Measurements from ENCODE around the gene TRIM54. TPM values are rescaled to one million over a fixed set of nuclear protein-coding genes. Genes with fewer than 3 reads are reported as not detected.

TRIM54 gene
- total RNA-seq, 4 donors from 2014 or later, result 219 to 554 (median 427) TPM

DNA sequence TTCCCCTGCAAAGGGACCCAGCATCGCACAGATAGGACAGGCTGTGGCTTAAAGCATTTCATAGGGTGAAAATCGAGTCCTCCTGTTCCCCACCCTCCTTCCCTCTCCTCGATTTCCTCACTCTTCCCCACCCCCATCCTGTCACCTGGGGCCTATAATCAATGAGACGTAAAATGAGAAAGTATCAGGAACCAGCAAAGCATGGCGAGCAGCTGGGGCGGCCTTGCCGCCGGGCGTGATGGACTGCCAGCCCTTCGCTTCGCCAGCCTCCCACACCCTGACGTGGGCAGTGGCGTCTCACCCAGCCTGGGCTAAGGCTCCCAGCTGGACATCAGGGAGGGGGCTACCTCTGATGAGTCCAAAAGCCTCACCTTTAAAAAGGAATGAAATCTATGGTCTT is 30.5 kb upstream of the TRIM54 start:
- H3K27me3 ChIP-seq, result no peaks in the 10 kb centered on the region
- H3K36me3 ChIP-seq, result no peaks in the 10 kb centered on the region
- H3K27ac ChIP-seq, result no peak overlapping the region
- ATAC-seq (no peak), DNase-seq (no peak)
- in situ Hi-C loops (cut with MboI; ENCODE audit: low sequenced_read_pairs in 4 of 4) (no loop called here), intact Hi-C loops (cut with DNase I; ENCODE audit: low total_unique reads) (no loop called here)
- no peak for TF ChIP-seq POLR2A (IDR thresholded peaks at IDR 0.05)
- TF ChIP-seq, protein P1, sequence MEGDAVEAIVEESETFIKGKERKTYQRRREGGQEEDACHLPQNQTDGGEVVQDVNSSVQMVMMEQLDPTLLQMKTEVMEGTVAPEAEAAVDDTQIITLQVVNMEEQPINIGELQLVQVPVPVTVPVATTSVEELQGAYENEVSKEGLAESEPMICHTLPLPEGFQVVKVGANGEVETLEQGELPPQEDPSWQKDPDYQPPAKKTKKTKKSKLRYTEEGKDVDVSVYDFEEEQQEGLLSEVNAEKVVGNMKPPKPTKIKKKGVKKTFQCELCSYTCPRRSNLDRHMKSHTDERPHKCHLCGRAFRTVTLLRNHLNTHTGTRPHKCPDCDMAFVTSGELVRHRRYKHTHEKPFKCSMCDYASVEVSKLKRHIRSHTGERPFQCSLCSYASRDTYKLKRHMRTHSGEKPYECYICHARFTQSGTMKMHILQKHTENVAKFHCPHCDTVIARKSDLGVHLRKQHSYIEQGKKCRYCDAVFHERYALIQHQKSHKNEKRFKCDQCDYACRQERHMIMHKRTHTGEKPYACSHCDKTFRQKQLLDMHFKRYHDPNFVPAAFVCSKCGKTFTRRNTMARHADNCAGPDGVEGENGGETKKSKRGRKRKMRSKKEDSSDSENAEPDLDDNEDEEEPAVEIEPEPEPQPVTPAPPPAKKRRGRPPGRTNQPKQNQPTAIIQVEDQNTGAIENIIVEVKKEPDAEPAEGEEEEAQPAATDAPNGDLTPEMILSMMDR (IDR thresholded peaks at IDR 0.05 in 4 of 5, conservative IDR thresholded peaks at IDR 0.05 in 1 of 5), result no peak
- no peaks in the 10 kb centered on the region for H3K9me3 ChIP-seq
- no peak overlapping the region for H3K4me3 ChIP-seq
- H3K4me1 ChIP-seq, result no peaks in the 10 kb centered on the region

DNA sequence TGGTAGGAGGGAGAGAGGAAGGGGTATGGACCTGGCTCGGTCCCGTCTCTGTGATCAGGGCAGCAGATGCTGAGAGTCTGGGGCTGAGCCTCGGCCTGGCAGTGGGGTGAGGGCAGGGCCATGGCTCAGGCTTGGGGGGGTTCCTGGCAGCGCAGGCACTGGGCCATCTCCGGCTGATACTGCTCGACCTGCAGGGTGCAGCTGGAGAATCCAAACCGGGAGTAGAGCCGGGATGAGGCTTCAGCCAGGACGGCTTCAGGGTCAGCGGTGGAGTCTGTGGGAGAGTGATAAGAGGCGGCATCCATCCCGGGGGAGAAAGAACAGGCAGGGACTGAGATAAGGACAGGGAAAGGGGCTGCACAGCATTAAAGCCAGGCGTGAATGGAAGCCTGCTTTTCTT is 27.0 kb upstream of the TRIM54 start:
- Histone ChIP-seq H3K27me3 (peaks cover 6 to 20% (median 15%) of the 10 kb centered on the region in 3 donors), H3K4me3 (no peak overlapping the region)
- intact Hi-C loops (cut with DNase I; ENCODE audit: low total_unique reads), result no loop called here

DNA sequence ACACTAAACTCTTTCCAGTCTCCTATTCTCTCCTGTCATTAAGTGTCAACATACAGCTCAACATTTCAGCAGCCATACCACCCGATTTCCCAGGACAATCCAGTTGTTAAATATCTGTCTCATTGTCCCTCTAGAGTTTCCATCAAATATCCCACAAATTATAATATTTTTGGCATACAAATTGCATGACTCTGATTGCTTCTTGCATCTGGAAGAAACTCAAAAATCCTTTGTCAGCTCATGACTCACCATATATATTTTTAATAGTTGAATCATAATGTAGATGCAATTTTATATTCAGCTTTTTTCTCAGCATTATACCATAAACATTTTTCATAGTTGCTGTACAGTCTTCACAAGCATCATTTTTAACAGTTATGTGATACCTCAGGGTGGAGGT is 26.6 kb upstream of the TRIM54 start:
- H3K4me1 ChIP-seq, result no peaks in the 10 kb centered on the region
- H3K27me3 ChIP-seq, result peaks cover 11 to 25% (median 19%) of the 10 kb centered on the region in 3 donors
- ATAC-seq, result no peak
- intact Hi-C loops (cut with DNase I; ENCODE audit: low total_unique reads), result no loop called here
- H3K36me3 ChIP-seq, result no peaks in the 10 kb centered on the region
- H3K4me3 ChIP-seq, result no peak overlapping the region
- H3K9me3 ChIP-seq, result no peaks in the 10 kb centered on the region
- TF ChIP-seq, protein P1 (IDR thresholded peaks at IDR 0.05 in 4 of 5, conservative IDR thresholded peaks at IDR 0.05 in 1 of 5), result no peak
- no peak for TF ChIP-seq POLR2A (IDR thresholded peaks at IDR 0.05)
- no peak overlapping the region for H3K27ac ChIP-seq
- in situ Hi-C loops (cut with MboI; ENCODE audit: low sequenced_read_pairs in 4 of 4), result no loop called here
- DNase-seq, result no peak

More for the DNA sequence above, 27.0 kb upstream of the TRIM54 start:
- H3K27ac ChIP-seq, result no peak overlapping the region
- ATAC-seq (no peak), DNase-seq (no peak)
- H3K9me3 ChIP-seq, result no peaks in the 10 kb centered on the region
- in situ Hi-C loops (cut with MboI; ENCODE audit: low sequenced_read_pairs in 4 of 4), result no loop called here
- TF ChIP-seq POLR2A (IDR thresholded peaks at IDR 0.05), result no peak
- TF ChIP-seq, protein P1 (IDR thresholded peaks at IDR 0.05 in 4 of 5, conservative IDR thresholded peaks at IDR 0.05 in 1 of 5), result no peak
- no peaks in the 10 kb centered on the region for H3K36me3 ChIP-seq
- no peaks in the 10 kb centered on the region for H3K4me1 ChIP-seq

DNA sequence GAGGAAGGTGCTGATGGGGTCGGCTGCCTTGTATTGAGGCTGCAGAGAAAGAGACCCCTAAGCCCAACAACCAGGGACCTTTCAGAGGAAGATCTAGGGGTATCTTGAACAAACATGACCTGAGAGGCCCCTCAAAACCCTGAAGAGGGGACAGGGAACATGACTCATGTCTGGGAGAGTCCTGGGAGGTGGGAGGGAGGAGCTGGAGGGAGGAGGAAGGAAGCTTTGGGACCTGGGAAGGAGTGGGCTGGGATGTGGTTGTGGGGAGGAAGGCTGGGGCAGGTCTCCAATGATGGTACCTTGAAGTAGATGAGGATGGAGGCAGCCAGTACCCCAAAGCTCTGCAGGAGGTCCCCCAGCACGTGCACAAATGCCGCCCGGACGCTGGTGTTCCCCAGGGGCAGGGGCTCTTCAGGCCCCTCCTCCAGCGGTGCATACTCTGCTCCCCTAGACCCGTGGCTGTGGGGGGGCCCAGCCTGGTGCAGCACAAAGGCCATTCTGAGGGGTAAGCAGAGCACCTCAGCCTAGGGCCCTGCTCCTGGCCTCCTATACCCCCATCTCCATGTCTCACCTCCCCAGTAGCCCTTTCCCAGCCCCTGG is 25.3 kb upstream of the TRIM54 start:
- Histone ChIP-seq H3K36me3 (no peaks in the 10 kb centered on the region), H3K27me3 (peaks cover 24 to 38% (median 32%) of the 10 kb centered on the region in 3 donors), H3K4me1 (peaks cover 0 to 2% of the 10 kb centered on the region in 2 donors), H3K4me3 (no peak overlapping the region), H3K27ac (no peak overlapping the region), H3K9me3 (no peaks in the 10 kb centered on the region)
- TF ChIP-seq POLR2A (IDR thresholded peaks at IDR 0.05), result no peak
- TF ChIP-seq, protein P1 (IDR thresholded peaks at IDR 0.05 in 4 of 5, conservative IDR thresholded peaks at IDR 0.05 in 1 of 5), result no peak
- ATAC-seq (no peak), DNase-seq (no peak)
- in situ Hi-C loops (cut with MboI; ENCODE audit: low sequenced_read_pairs in 4 of 4), result no loop called here
- intact Hi-C loops (cut with DNase I; ENCODE audit: low total_unique reads), result no loop called here

DNA sequence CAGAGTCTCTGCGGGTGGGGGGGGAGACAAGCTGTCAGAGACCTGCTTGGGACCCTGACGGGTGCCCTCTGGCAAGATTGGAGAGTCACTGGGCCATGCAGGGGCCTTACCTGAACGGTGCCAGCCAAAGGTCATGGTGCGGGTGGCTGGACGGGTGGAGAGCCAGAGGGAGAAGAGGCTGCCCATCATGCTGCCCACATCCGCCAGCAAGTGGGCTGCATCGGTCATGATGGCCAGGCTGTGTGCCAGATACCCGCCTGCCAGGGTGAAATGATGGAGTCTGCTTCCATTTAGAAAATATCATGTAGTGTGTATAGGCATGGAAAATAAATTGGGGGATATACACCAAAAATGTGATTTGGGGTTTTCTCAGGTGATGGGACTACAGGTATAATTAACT is 24.2 kb upstream of the TRIM54 start:
- no peaks in the 10 kb centered on the region for H3K36me3 ChIP-seq
- DNase-seq (no peak), ATAC-seq (no peak)
- H3K9me3 ChIP-seq, result no peaks in the 10 kb centered on the region
- H3K27ac ChIP-seq, result no peak overlapping the region
- TF ChIP-seq, protein P1 (IDR thresholded peaks at IDR 0.05 in 4 of 5, conservative IDR thresholded peaks at IDR 0.05 in 1 of 5), result no peak
- TF ChIP-seq POLR2A (IDR thresholded peaks at IDR 0.05), result no peak
- peaks cover 7 to 9% of the 10 kb centered on the region in 2 donors for H3K4me1 ChIP-seq
- in situ Hi-C loops (cut with MboI; ENCODE audit: low sequenced_read_pairs in 4 of 4) (no loop called here), intact Hi-C loops (cut with DNase I; ENCODE audit: low total_unique reads) (no loop called here)
- H3K4me3 ChIP-seq, result no peak overlapping the region
- H3K27me3 ChIP-seq, result peaks cover 35 to 47% (median 43%) of the 10 kb centered on the region in 3 donors
